ENCODE results near the gene FGF22. TPM values are rescaled to one million over a fixed set of nuclear protein-coding genes. Genes with fewer than 3 reads are reported as not detected.
"Not testable (repeated sequence)": the region's sequence is repeated elsewhere in the genome, so short reads cannot be mapped to it uniquely, and the experiment has no call there.

FGF22 gene
- total and polyA plus RNA-seq, 3 experiments from 2014 or later = 0.20 to 0.22 TPM; not detected in 1

GRCh38 chr19:603302-603639 is 36.4 kb upstream of the FGF22 start:
- H3K4me3 ChIP-seq (ENCODE audit: low read length); H3K4me1 ChIP-seq (ENCODE audit: insufficient read depth, low read length); H3K4me3 Mint-ChIP-seq; H3K9me3 Mint-ChIP-seq; H3K27ac ChIP-seq (ENCODE audit: low read depth, low read length); H3K9me3 ChIP-seq (ENCODE audit: low read length); H3K27me3 ChIP-seq (ENCODE audit: insufficient read depth, low read length, poor library complexity, severe bottlenecking); H3K36me3 ChIP-seq (ENCODE audit: insufficient read depth, low read length); H3K36me3 Mint-ChIP-seq; CTCF ChIA-PET; H3K27ac Mint-ChIP-seq; DNase-seq; H3K4me1 Mint-ChIP-seq; H3K27me3 Mint-ChIP-seq; POLR2A ChIA-PET: not testable (repeated sequence)

DNA sequence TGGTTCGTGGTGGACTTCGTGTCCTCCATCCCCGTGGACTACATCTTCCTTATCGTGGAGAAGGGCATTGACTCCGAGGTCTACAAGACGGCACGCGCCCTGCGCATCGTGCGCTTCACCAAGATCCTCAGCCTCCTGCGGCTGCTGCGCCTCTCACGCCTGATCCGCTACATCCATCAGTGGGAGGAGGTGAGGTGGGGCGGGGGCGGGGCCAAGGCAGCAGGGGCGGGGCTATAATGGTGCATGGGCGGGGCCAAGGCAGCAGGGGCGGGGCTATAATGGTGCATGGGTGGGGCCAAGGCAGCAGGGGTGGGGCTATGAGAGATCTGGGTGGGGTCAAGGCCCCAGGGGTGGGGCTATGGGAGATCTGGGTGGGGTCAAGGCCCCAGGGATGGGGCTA is 35.9 kb upstream of the FGF22 start:
- H3K4me1 ChIP-seq (ENCODE audit: insufficient read depth, low read length); H3K27ac Mint-ChIP-seq; CTCF ChIA-PET; POLR2A ChIA-PET; H3K27ac ChIP-seq (ENCODE audit: low read depth, low read length); H3K9me3 Mint-ChIP-seq; DNase-seq; H3K4me1 Mint-ChIP-seq; H3K27me3 ChIP-seq (ENCODE audit: insufficient read depth, low read length, poor library complexity, severe bottlenecking); H3K36me3 Mint-ChIP-seq; H3K27me3 Mint-ChIP-seq; H3K4me3 ChIP-seq (ENCODE audit: low read length); H3K36me3 ChIP-seq (ENCODE audit: insufficient read depth, low read length); H3K9me3 ChIP-seq (ENCODE audit: low read length); H3K4me3 Mint-ChIP-seq: not testable (repeated sequence)

- Histone ChIP-seq H3K9me3 (ENCODE audit: low read length) (no peaks in the 10 kb centered on the region), H3K27ac (ENCODE audit: low read depth, low read length) (no peak overlapping the region), H3K4me3 (ENCODE audit: low read length) (no peak overlapping the region), H3K27me3 (ENCODE audit: insufficient read depth, low read length, poor library complexity, severe bottlenecking) (no peaks in the 10 kb centered on the region), H3K4me1 (ENCODE audit: insufficient read depth, low read length) (peaks cover under 1% of the 10 kb centered on the region), H3K36me3 (ENCODE audit: insufficient read depth, low read length) (no peaks in the 10 kb centered on the region)
- H3K4me1 Mint-ChIP-seq = no peaks in the 10 kb centered on the region
- no peaks in the 10 kb centered on the region for H3K27me3 Mint-ChIP-seq
- H3K36me3 Mint-ChIP-seq = no peaks in the 10 kb centered on the region
- peak in 2 of 5 donors; percentile 24 to 27 for DNase-seq
- peak overlapping the region in 1 of 8 donors; percentile 70 for H3K27ac Mint-ChIP-seq
- ChIA-PET POLR2A (no interaction called here), CTCF (no interaction called here)
- no peak overlapping the region for H3K4me3 Mint-ChIP-seq
- H3K9me3 Mint-ChIP-seq = peaks cover 0 to 4% (median 0%) of the 10 kb centered on the region in 5 donors
Observed at GRCh38 chr19:604355-604754, 35.3 kb upstream of the FGF22 start.

GRCh38 chr19:605061-605971 is 34.4 kb upstream of the FGF22 start:
- H3K27me3 Mint-ChIP-seq; H3K4me3 ChIP-seq (ENCODE audit: low read length); H3K4me1 Mint-ChIP-seq; H3K36me3 ChIP-seq (ENCODE audit: insufficient read depth, low read length); DNase-seq; H3K27ac ChIP-seq (ENCODE audit: low read depth, low read length); POLR2A ChIA-PET; H3K4me1 ChIP-seq (ENCODE audit: insufficient read depth, low read length); H3K27ac Mint-ChIP-seq; H3K9me3 ChIP-seq (ENCODE audit: low read length); H3K36me3 Mint-ChIP-seq; H3K27me3 ChIP-seq (ENCODE audit: insufficient read depth, low read length, poor library complexity, severe bottlenecking); H3K9me3 Mint-ChIP-seq: not testable (repeated sequence)
- CTCF ChIA-PET = interaction anchor here (1.1 kb wide), 1 partner anchor 20 kb away, joined by 4 read pairs; no protein-coding TSS in a partner anchor
- peak overlapping the region in 3 of 7 donors; percentile 16 to 62 (median 58) for H3K4me3 Mint-ChIP-seq

- Histone ChIP-seq H3K27ac (ENCODE audit: low read depth, low read length) (no peak overlapping the region), H3K4me3 (ENCODE audit: low read length) (no peak overlapping the region), H3K4me1 (ENCODE audit: insufficient read depth, low read length) (peaks cover 18% of the 10 kb centered on the region), H3K27me3 (ENCODE audit: insufficient read depth, low read length, poor library complexity, severe bottlenecking) (no peaks in the 10 kb centered on the region), H3K9me3 (ENCODE audit: low read length) (no peaks in the 10 kb centered on the region), H3K36me3 (ENCODE audit: insufficient read depth, low read length) (no peaks in the 10 kb centered on the region)
- peak overlapping the region in 1 of 8 donors; percentile 91 for H3K27ac Mint-ChIP-seq
- peaks cover 10 to 21% (median 20%) of the 10 kb centered on the region in 3 donors for H3K4me1 Mint-ChIP-seq
- CTCF ChIA-PET = interaction anchor here (1.4 kb wide), 1 partner anchor 96 kb away, joined by 3 read pairs; no protein-coding TSS in a partner anchor
- no peaks in the 10 kb centered on the region for H3K27me3 Mint-ChIP-seq
- POLR2A ChIA-PET = no interaction called here
- H3K4me3 Mint-ChIP-seq = no peak overlapping the region
- H3K36me3 Mint-ChIP-seq = peaks cover 0 to 1% (median 0%) of the 10 kb centered on the region in 3 donors
- H3K9me3 Mint-ChIP-seq = peaks cover 0 to under 1% (median 0%) of the 10 kb centered on the region in 5 donors
- no peak for DNase-seq
Observed at GRCh38 chr19:607301-608154, 32.2 kb upstream of the FGF22 start.

GRCh38 chr19:608155-609003 is 31.3 kb upstream of the FGF22 start:
- no peaks in the 10 kb centered on the region for H3K27me3 ChIP-seq (ENCODE audit: insufficient read depth, low read length, poor library complexity, severe bottlenecking)
- no peak overlapping the region for H3K27ac ChIP-seq (ENCODE audit: low read depth, low read length)
- Mint-ChIP-seq H3K9me3 (no peaks in the 10 kb centered on the region), H3K27ac (peak overlapping the region in 2 of 8 donors; percentile 15 to 57), H3K36me3 (peaks cover 0 to 1% (median 0%) of the 10 kb centered on the region in 3 donors), H3K4me1 (peaks cover 10 to 21% (median 20%) of the 10 kb centered on the region in 3 donors), H3K4me3 (peak overlapping the region in 3 of 7 donors; percentile 32 to 67 (median 45)), H3K27me3 (no peaks in the 10 kb centered on the region)
- DNase-seq = no peak
- peaks cover 18% of the 10 kb centered on the region for H3K4me1 ChIP-seq (ENCODE audit: insufficient read depth, low read length)
- no peaks in the 10 kb centered on the region for H3K9me3 ChIP-seq (ENCODE audit: low read length)
- CTCF ChIA-PET = interaction anchor here (0.7 to 1.4 kb wide), 2 partner anchors 21 to 97 kb away, joined by 3 read pairs; no protein-coding TSS in a partner anchor
- no peaks in the 10 kb centered on the region for H3K36me3 ChIP-seq (ENCODE audit: insufficient read depth, low read length)
- POLR2A ChIA-PET = no interaction called here
- H3K4me3 ChIP-seq (ENCODE audit: low read length) = no peak overlapping the region

GRCh38 chr19:609004-609346 is 30.7 kb upstream of the FGF22 start:
- H3K27ac Mint-ChIP-seq = no peak overlapping the region
- ChIA-PET CTCF (interaction anchor here (0.7 kb wide), 1 partner anchor 22 kb away, joined by 3 read pairs; no protein-coding TSS in a partner anchor), POLR2A (no interaction called here)
- H3K27ac ChIP-seq (ENCODE audit: low read depth, low read length) = no peak overlapping the region
- no peaks in the 10 kb centered on the region for H3K27me3 Mint-ChIP-seq
- no peak overlapping the region for H3K4me3 ChIP-seq (ENCODE audit: low read length)
- peaks cover 10 to 21% (median 20%) of the 10 kb centered on the region in 3 donors for H3K4me1 Mint-ChIP-seq
- no peaks in the 10 kb centered on the region for H3K27me3 ChIP-seq (ENCODE audit: insufficient read depth, low read length, poor library complexity, severe bottlenecking)
- no peak overlapping the region for H3K4me3 Mint-ChIP-seq
- H3K36me3 Mint-ChIP-seq = peaks cover 0 to 1% (median 0%) of the 10 kb centered on the region in 3 donors
- H3K4me1 ChIP-seq (ENCODE audit: insufficient read depth, low read length) = peaks cover 18% of the 10 kb centered on the region
- no peaks in the 10 kb centered on the region for H3K36me3 ChIP-seq (ENCODE audit: insufficient read depth, low read length)
- H3K9me3 ChIP-seq (ENCODE audit: low read length) = no peaks in the 10 kb centered on the region
- H3K9me3 Mint-ChIP-seq = no peaks in the 10 kb centered on the region
- no peak for DNase-seq

Measured in CD8-positive, alpha-beta memory T cell (primary cell).